Measurements from ENCODE around the gene FOXP2.
A peak's percentile ranks its signal among the peaks of the same experiment; 100 is the strongest.
"Not testable (repeated sequence)": the region's sequence is repeated elsewhere in the genome, so short reads cannot be mapped to it uniquely, and the experiment has no call there.

The FOXP2 gene

DNA sequence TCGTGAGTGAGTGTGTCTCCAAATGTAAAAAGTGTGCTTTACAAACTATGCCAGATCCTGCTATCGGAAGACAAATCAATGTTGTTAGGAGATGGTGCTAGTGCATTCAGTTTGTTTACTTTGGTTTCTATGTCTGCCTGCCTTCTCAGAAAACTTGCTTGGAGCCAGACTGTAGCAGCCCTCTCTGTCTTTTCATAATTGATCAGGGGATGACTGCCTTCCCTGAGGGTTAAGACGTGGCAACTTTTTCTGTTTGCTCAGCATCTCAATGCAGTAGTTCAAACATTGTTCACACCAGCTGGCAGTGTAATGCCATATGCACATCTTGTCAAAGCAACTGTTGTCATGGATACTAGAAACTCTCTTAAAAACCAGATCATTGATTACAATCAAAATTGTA is 118.5 kb downstream of the FOXP2 start:
- no peak overlapping the region for H3K27ac ChIP-seq
- TF ChIP-seq CTCF (conservative IDR thresholded peaks at IDR 0.05) (no peak), ZFX (IDR thresholded peaks at IDR 0.05) (no peak)

GRCh38 chr7:114534953-114535352 is 120.3 kb downstream of the FOXP2 start:
- TF ChIP-seq ZFX (IDR thresholded peaks at IDR 0.05) (no peak), CTCF (conservative IDR thresholded peaks at IDR 0.05) (no peak)
- no peak overlapping the region for H3K27ac ChIP-seq

- TF ChIP-seq CTCF (conservative IDR thresholded peaks at IDR 0.05) = peak; percentile 36
- no peak for TF ChIP-seq ZFX (IDR thresholded peaks at IDR 0.05)
- no peak overlapping the region for H3K27ac ChIP-seq
Observed at GRCh38 chr7:114539575-114539974, 125.0 kb downstream of the FOXP2 start.

GRCh38 chr7:114540291-114540690 is 125.7 kb downstream of the FOXP2 start:
- H3K27ac ChIP-seq = no peak overlapping the region
- TF ChIP-seq ZFX (IDR thresholded peaks at IDR 0.05) = no peak
- TF ChIP-seq CTCF (conservative IDR thresholded peaks at IDR 0.05) = no peak

GRCh38 chr7:114547346-114547745 is 132.7 kb downstream of the FOXP2 start:
- not testable (repeated sequence) for H3K27ac ChIP-seq

DNA sequence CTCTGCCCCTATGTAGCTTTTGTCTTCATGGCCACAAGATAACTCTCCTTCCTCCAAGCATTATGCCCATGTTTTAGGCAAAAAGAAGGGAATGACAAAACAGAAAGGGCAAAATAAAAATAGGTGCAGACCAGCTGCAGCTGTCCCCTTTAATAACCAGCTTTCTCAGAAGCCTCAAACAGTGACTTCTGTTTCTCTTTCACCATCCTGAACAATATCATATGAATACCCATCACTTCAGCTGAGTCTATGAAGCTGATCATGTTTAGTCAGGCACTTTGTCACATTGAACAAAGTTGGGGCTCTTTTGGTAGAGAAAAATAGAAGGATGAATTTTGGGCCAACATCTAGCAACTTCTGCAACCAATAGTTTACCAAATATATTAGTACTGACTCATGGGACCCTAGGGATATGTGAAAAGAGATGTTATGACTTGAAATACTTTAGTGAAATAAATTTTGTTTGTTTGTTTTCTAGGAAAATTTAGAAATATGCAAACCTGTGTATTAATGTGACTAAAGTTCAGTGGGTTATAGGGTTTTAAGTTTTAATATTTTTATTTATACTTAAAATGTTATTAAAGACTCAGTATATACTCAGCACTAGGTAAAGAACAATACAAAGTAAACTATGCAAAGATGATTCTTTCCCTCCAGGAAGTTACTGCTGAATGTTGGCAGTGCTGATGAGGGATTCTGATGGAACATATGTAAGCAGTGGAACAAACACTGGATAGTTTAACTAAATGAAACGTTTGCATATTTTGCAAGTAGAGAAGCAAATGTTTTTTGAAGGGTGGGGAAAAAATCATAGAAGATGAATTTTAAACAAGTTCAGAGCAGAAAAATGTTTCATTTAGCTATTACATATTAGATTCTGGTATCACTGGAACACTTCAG is 133.7 kb downstream of the FOXP2 start:
- TF ChIP-seq CTCF (conservative IDR thresholded peaks at IDR 0.05) = no peak
- TF ChIP-seq ZFX (IDR thresholded peaks at IDR 0.05) = no peak
- no peak overlapping the region for H3K27ac ChIP-seq

GRCh38 chr7:114554781-114555537 is 140.3 kb downstream of the FOXP2 start:
- H3K27ac ChIP-seq = no peak overlapping the region

More at GRCh38 chr7:114554781-114555537, 140.3 kb downstream of the FOXP2 start:
- TF ChIP-seq ZFX (IDR thresholded peaks at IDR 0.05) (no peak), CTCF (conservative IDR thresholded peaks at IDR 0.05) (no peak)
